IMR-90 (cell line): ENCODE results near the gene LRPAP1.
"Not testable (repeated sequence)": the region's sequence is repeated elsewhere in the genome, so short reads cannot be mapped to it uniquely, and the experiment has no call there.

Experiments used
- MAZ ChIP-seq: IDR thresholded peaks from 2 replicates; pipeline ENCODE4 v1.6.1; 2012; ENCODE audit warnings: low read depth, mild to moderate bottlenecking, low read length, improper control_type of control experiment, moderate library complexity, borderline replicate concordance
- POLR2A ChIP-seq: IDR thresholded peaks from 2 replicates; pipeline ENCODE4 v1.6.1; 2012; ENCODE audit warnings: mild to moderate bottlenecking, low read depth, low read length
- RAD21 ChIP-seq: IDR thresholded peaks from 2 replicates; pipeline ENCODE4 v1.6.1; 2012; ENCODE audit warnings: low read length, improper control_type of control experiment
- TF ChIP-seq, protein P1 (sequence below): conservative IDR thresholded peaks from 2 replicates; pipeline ENCODE4 v1.5.1; 2012; ENCODE audit warnings: mild to moderate bottlenecking, low read depth, low read length, improper control_type of control experiment

- TF ChIP-seq, protein P1, sequence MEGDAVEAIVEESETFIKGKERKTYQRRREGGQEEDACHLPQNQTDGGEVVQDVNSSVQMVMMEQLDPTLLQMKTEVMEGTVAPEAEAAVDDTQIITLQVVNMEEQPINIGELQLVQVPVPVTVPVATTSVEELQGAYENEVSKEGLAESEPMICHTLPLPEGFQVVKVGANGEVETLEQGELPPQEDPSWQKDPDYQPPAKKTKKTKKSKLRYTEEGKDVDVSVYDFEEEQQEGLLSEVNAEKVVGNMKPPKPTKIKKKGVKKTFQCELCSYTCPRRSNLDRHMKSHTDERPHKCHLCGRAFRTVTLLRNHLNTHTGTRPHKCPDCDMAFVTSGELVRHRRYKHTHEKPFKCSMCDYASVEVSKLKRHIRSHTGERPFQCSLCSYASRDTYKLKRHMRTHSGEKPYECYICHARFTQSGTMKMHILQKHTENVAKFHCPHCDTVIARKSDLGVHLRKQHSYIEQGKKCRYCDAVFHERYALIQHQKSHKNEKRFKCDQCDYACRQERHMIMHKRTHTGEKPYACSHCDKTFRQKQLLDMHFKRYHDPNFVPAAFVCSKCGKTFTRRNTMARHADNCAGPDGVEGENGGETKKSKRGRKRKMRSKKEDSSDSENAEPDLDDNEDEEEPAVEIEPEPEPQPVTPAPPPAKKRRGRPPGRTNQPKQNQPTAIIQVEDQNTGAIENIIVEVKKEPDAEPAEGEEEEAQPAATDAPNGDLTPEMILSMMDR: not testable (repeated sequence)
- TF ChIP-seq POLR2A, RAD21, MAZ: not testable (repeated sequence)
Observed at GRCh38 chr4:3558514-3558836, 26.3 kb upstream of the LRPAP1 start.
